GM19324 (cell line): ENCODE results near the gene CYSTM1.

Experiments
- ATAC-seq: cut with Tn5 transposase; IDR thresholded peaks from one replicate; pipeline ENCODE4 v1.9.1; 2021; ENCODE audit warnings: mild to moderate bottlenecking, moderate library complexity; ENCODE audit not compliant: unreplicated experiment, low FRiP score

CYSTM1 gene

GRCh38 chr5:140174465-140175366 is at the start of gene CYSTM1:
Gene CYSTM1, plus strand, starts transcription at chr5:140175188. Its CDS starts 19,278 bp downstream, at chr5:140194466.
- peak; percentile 96 for ATAC-seq

GRCh38 chr5:140125637-140126036 is 49.4 kb upstream of the CYSTM1 start, which contains the start of gene IGIP:
Gene IGIP, plus strand, starts transcription at chr5:140125937. Its CDS starts 2,540 bp downstream, at chr5:140128477.
- ATAC-seq, result no peak

- no peak for ATAC-seq
Observed at GRCh38 chr5:140126315-140127012, 48.5 kb upstream of the CYSTM1 start.

GRCh38 chr5:140128376-140128775 is 46.6 kb upstream of the CYSTM1 start:
- ATAC-seq, result no peak

GRCh38 chr5:140130949-140131733 is 43.8 kb upstream of the CYSTM1 start:
- ATAC-seq, result no peak

- ATAC-seq, result no peak
Observed at GRCh38 chr5:140131967-140132409, 43.0 kb upstream of the CYSTM1 start.

- ATAC-seq, result no peak
Observed at GRCh38 chr5:140133514-140134167, 41.3 kb upstream of the CYSTM1 start.

- no peak for ATAC-seq
Observed at GRCh38 chr5:140134277-140134935, 40.6 kb upstream of the CYSTM1 start.

- no peak for ATAC-seq
Observed at GRCh38 chr5:140135127-140135526, 39.9 kb upstream of the CYSTM1 start.

GRCh38 chr5:140136624-140137023 is 38.4 kb upstream of the CYSTM1 start:
- no peak for ATAC-seq

- no peak for ATAC-seq
Observed at GRCh38 chr5:140140435-140140834, 34.6 kb upstream of the CYSTM1 start.

- no peak for ATAC-seq
Observed at GRCh38 chr5:140141241-140141640, 33.7 kb upstream of the CYSTM1 start.

GRCh38 chr5:140142246-140142645 is 32.7 kb upstream of the CYSTM1 start:
- ATAC-seq, result no peak

GRCh38 chr5:140142856-140143255 is 32.1 kb upstream of the CYSTM1 start:
- no peak for ATAC-seq

GRCh38 chr5:140143521-140144258 is 31.3 kb upstream of the CYSTM1 start:
- ATAC-seq, result no peak

- no peak for ATAC-seq
Observed at GRCh38 chr5:140145256-140145655, 29.7 kb upstream of the CYSTM1 start.

GRCh38 chr5:140145818-140146522 is 29.0 kb upstream of the CYSTM1 start:
- ATAC-seq, result peak; percentile 71

GRCh38 chr5:140146523-140146842 is 28.5 kb upstream of the CYSTM1 start:
- ATAC-seq, result no peak
